C4-2B (cell line): ENCODE data around the gene PPP5C.

ENCODE experiments used
- H3K27ac ChIP-seq: fragments of 450-650 bp; 2 replicates; pipeline ENCODE4 v1.5.1; 2017
- CTCF ChIP-seq: fragments of 450-650 bp; conservative IDR thresholded peaks from 2 replicates; pipeline ENCODE4 v1.5.1; 2017; ENCODE audit warnings: mild to moderate bottlenecking
- ZFX ChIP-seq: fragments of 450-650 bp; IDR thresholded peaks from 2 replicates; pipeline ENCODE4 v1.6.1; 2017

Gene PPP5C

GRCh38 chr19:46346821-46347571 is at the start of gene PPP5C:
PPP5C (plus strand) TSS chr19:46347087; CDS start chr19:46347097, 10 bp downstream.
- TF ChIP-seq ZFX (peak; percentile 46; the same call in 1 of the 2 replicates), CTCF (peak; percentile 81)
- peak within 1 kb of the TSS; percentile 94 for H3K27ac ChIP-seq

GRCh38 chr19:46297700-46298478 is 49.0 kb upstream of the PPP5C start:
- peak overlapping the region; percentile 37; the same call in 1 of the 2 replicates for H3K27ac ChIP-seq
- TF ChIP-seq CTCF (no peak), ZFX (no peak)

GRCh38 chr19:46298479-46299003 is 48.3 kb upstream of the PPP5C start:
- TF ChIP-seq CTCF (no peak), ZFX (no peak)
- peak overlapping the region; percentile 37 for H3K27ac ChIP-seq

GRCh38 chr19:46299004-46299509 is 47.8 kb upstream of the PPP5C start:
- TF ChIP-seq ZFX (no peak), CTCF (no peak)
- peak overlapping the region; percentile 37 for H3K27ac ChIP-seq

GRCh38 chr19:46299695-46300094 is 47.2 kb upstream of the PPP5C start:
- TF ChIP-seq ZFX (no peak), CTCF (no peak)
- H3K27ac ChIP-seq: peak overlapping the region; percentile 37

GRCh38 chr19:46303322-46303690 is 43.6 kb upstream of the PPP5C start:
- H3K27ac ChIP-seq: no peak overlapping the region
- TF ChIP-seq ZFX: no peak
- no peak for TF ChIP-seq CTCF
